ENCODE results near the gene PEDS1. TPM values are rescaled to one million over a fixed set of nuclear protein-coding genes. Genes with fewer than 3 reads are reported as not detected.

Gene PEDS1
- total and polyA plus RNA-seq, 2 of the 13 experiments (the other 11 are each of a cell fraction or from before 2014, with no cell fraction given), result 30.5 to 93.9 TPM

- TF ChIP-seq TCF12 (IDR thresholded peaks at IDR 0.05) (no peak), TCF12 (CRISPR knock-in tag; IDR thresholded peaks at IDR 0.05) (no peak), MEF2D (CRISPR knock-in tag; IDR thresholded peaks at IDR 0.05) (no peak; the same call in 1 of the 2 replicates), NCOA5 (CRISPR knock-in tag; IDR thresholded peaks at IDR 0.05) (0 out of 2 replicates have a peak, but pooled peaks have one; percentile 83), ZNF570 (CRISPR knock-in tag; IDR thresholded peaks at IDR 0.05; ENCODE audit: borderline replicate concordance) (no peak), ZNF274 (CRISPR knock-in tag; IDR thresholded peaks at IDR 0.05) (no peak), RERE (CRISPR knock-in tag; IDR thresholded peaks at IDR 0.05; ENCODE audit: low read depth) (no peak), HDAC1 (CRISPR knock-in tag; IDR thresholded peaks at IDR 0.05) (no peak), ZNF446 (CRISPR knock-in tag; IDR thresholded peaks at IDR 0.05) (no peak), ARNT2 (CRISPR knock-in tag; IDR thresholded peaks at IDR 0.05; ENCODE audit: low read depth) (0 out of 2 replicates have a peak, but pooled peaks have one; percentile 19), ZNF451 (CRISPR knock-in tag; IDR thresholded peaks at IDR 0.05) (no peak), ZNF335 (CRISPR knock-in tag; IDR thresholded peaks at IDR 0.05) (no peak), BORCS8-MEF2B (CRISPR knock-in tag; IDR thresholded peaks at IDR 0.05) (peak; percentile 5; the same call in 1 of the 2 replicates), AHR (CRISPR knock-in tag; IDR thresholded peaks at IDR 0.05) (peak; percentile 47; the same call in 1 of the 2 replicates), ZFP82 (CRISPR knock-in tag; IDR thresholded peaks at IDR 0.05; ENCODE audit: borderline replicate concordance) (no peak), ZNF572 (CRISPR knock-in tag; IDR thresholded peaks at IDR 0.05) (no peak), MBD4 (IDR thresholded peaks at IDR 0.05; ENCODE audit: borderline replicate concordance, low read length) (no peak), ZNF441 (CRISPR knock-in tag; IDR thresholded peaks at IDR 0.05; ENCODE audit: borderline replicate concordance) (no peak)
- TF ChIP-seq, protein P1, sequence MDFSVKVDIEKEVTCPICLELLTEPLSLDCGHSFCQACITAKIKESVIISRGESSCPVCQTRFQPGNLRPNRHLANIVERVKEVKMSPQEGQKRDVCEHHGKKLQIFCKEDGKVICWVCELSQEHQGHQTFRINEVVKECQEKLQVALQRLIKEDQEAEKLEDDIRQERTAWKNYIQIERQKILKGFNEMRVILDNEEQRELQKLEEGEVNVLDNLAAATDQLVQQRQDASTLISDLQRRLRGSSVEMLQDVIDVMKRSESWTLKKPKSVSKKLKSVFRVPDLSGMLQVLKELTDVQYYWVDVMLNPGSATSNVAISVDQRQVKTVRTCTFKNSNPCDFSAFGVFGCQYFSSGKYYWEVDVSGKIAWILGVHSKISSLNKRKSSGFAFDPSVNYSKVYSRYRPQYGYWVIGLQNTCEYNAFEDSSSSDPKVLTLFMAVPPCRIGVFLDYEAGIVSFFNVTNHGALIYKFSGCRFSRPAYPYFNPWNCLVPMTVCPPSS (IDR thresholded peaks at IDR 0.05), result no peak
- TF ChIP-seq, protein P2, sequence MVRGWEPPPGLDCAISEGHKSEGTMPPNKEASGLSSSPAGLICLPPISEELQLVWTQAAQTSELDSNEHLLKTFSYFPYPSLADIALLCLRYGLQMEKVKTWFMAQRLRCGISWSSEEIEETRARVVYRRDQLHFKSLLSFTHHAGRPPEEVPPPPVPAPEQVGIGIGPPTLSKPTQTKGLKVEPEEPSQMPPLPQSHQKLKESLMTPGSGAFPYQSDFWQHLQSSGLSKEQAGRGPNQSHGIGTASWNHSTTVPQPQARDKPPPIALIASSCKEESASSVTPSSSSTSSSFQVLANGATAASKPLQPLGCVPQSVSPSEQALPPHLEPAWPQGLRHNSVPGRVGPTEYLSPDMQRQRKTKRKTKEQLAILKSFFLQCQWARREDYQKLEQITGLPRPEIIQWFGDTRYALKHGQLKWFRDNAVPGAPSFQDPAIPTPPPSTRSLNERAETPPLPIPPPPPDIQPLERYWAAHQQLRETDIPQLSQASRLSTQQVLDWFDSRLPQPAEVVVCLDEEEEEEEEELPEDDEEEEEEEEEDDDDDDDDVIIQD (CRISPR knock-in tag; IDR thresholded peaks at IDR 0.05; ENCODE audit: low read depth), result no peak
- TF ChIP-seq, protein P3, sequence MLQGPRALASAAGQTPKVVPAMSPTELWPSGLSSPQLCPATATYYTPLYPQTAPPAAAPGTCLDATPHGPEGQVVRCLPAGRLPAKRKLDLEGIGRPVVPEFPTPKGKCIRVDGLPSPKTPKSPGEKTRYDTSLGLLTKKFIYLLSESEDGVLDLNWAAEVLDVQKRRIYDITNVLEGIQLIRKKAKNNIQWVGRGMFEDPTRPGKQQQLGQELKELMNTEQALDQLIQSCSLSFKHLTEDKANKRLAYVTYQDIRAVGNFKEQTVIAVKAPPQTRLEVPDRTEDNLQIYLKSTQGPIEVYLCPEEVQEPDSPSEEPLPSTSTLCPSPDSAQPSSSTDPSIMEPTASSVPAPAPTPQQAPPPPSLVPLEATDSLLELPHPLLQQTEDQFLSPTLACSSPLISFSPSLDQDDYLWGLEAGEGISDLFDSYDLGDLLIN (CRISPR knock-in tag; IDR thresholded peaks at IDR 0.05; ENCODE audit: borderline replicate concordance), result no peak
Observed at GRCh38 chr20:50194422-50194830, 40.9 kb upstream of the PEDS1 start (continued).

Data from HepG2 (cell line).